HepG2 (cell line): Measurements from ENCODE around the gene CDH2. TPM values are rescaled to one million over a fixed set of nuclear protein-coding genes. Genes with fewer than 3 reads are reported as not detected.

Experiments used
- ATAC-seq: fragments of 200-7000 bp; cut with Tn5 transposase; 3 replicates; pipeline ENCODE4 v1.9.1; 2020; ENCODE audit warnings: mild to moderate bottlenecking, moderate library complexity
- BruUV-seq: library from RNA; stranded (reverse); fragments of 400-500 nt; replicated peaks from 2 replicates; lab custom pipeline; 2021; lab: Mats Ljungman, UMichigan
- CTCF ChIA-PET: fragments of 300-600 bp; formaldehyde crosslinking; extraction: SDS; loops from one replicate; lab custom pipeline; 2021; ENCODE audit warnings: low total read pairs, inconsistent platforms, low intra/inter-chr PET ratio; lab: Yijun Ruan, JAX
- POLR2A ChIA-PET: fragments of 350-600 bp; sonication (Branson Sonifier 250); formaldehyde crosslinking; loops from one replicate; lab custom pipeline; 2020; ENCODE audit warnings: antibody characterized with exemption, inconsistent platforms; lab: Yijun Ruan, JAX
- DNase-seq: peaks from one replicate; pipeline ENCODE4 v3.0.0-alpha.2; 2015; ENCODE audit warnings: low spot score
- FAIRE-seq: peaks from 3 replicates; lab custom pipeline; 2011; peaks lifted over from hg19 to GRCh38; lab: Jason Lieb, UNC
- H2AFZ ChIP-seq: one replicate; pipeline ENCODE4 v1.6.1; 2011; ENCODE audit warnings: low read length, inconsistent platforms
- H3K27ac ChIP-seq: fragments of 300-600 bp; 3 replicates; pipeline ENCODE4 v1.8.0; 2011; ENCODE audit warnings: mixed run types, mild to moderate bottlenecking, mixed read lengths, low read length, inconsistent platforms; ENCODE audit not compliant: insufficient read depth; ENCODE audit errors: extremely low read length
- H3K27me3 ChIP-seq, 2 experiments: fragments of 200-600 bp in 1 of 2; 2 replicates in 1 of 2; 3 replicates in 1 of 2; pipeline versions ENCODE4 v1.6.0 to v1.8.0; 2011; ENCODE audit warnings: low read length in 2 of 2, mild to moderate bottlenecking in 2 of 2, moderate library complexity in 2 of 2, inconsistent platforms in 1 of 2; ENCODE audit not compliant: insufficient read depth in 2 of 2, control insufficient read depth in 1 of 2
- H3K36me3 ChIP-seq, 2 experiments: fragments of 200-600 bp in 1 of 2; replicated peaks in 1 of 2; 2 replicates in 1 of 2; 3 replicates in 1 of 2; pipeline versions ENCODE4 v1.5.1 to v1.8.0; 2011; ENCODE audit warnings: low read length in 2 of 2, inconsistent platforms in 1 of 2; ENCODE audit not compliant: insufficient read depth in 2 of 2, control insufficient read depth in 1 of 2
- H3K4me1 ChIP-seq: 2 replicates; pipeline ENCODE4 v1.5.1; 2012; ENCODE audit warnings: low read length, inconsistent platforms; ENCODE audit not compliant: insufficient read depth
- H3K4me2 ChIP-seq: 2 replicates; pipeline ENCODE4 v1.6.0; 2011; ENCODE audit warnings: low read depth, low read length, inconsistent platforms
- H3K4me3 ChIP-seq, 3 experiments: fragments of 200-600 bp in 1 of 3; sonication (generic), shearing (Covaris generic) in 1 of 3; replicated peaks in 1 of 3; 2 replicates each; pipeline ENCODE4 v1.5.1; 2011 to 2016; ENCODE audit warnings: low read length in 3 of 3, inconsistent platforms in 2 of 3, low read depth in 2 of 3, mild to moderate bottlenecking in 2 of 3, control low read depth in 1 of 3, mixed read lengths in 1 of 3; ENCODE audit not compliant: insufficient read depth in 1 of 3
- H3K79me2 ChIP-seq: one replicate; pipeline ENCODE4 v1.6.1; 2011; ENCODE audit warnings: low read length, inconsistent platforms; ENCODE audit not compliant: insufficient read depth
- H3K9ac ChIP-seq: 2 replicates; pipeline ENCODE4 v1.6.0; 2011; ENCODE audit warnings: mild to moderate bottlenecking, low read depth, low read length, inconsistent platforms; ENCODE audit not compliant: insufficient read depth
- H3K9me3 ChIP-seq: 2 replicates; pipeline ENCODE4 v1.5.1; 2012; ENCODE audit warnings: mild to moderate bottlenecking, low read length
- H4K20me1 ChIP-seq: 2 replicates; pipeline ENCODE4 v1.6.0; 2011; ENCODE audit warnings: inconsistent platforms, mild to moderate bottlenecking, low read length, moderate library complexity; ENCODE audit not compliant: insufficient read depth
- CTCF ChIP-seq: sonication (generic); formaldehyde crosslinking; IDR thresholded peaks from 2 replicates; pipeline ENCODE4 v1.5.0; 2020; ENCODE audit warnings: mild to moderate bottlenecking, missing genetic modification reagents, moderate library complexity
- FOXO4 ChIP-seq: sonication (generic); formaldehyde crosslinking; conservative IDR thresholded peaks from 2 replicates; pipeline ENCODE4 v1.8.1; 2023; ENCODE audit warnings: missing genetic modification reagents
- MAFF ChIP-seq: IDR thresholded peaks from 2 replicates; pipeline ENCODE4 v1.6.1; 2011; ENCODE audit warnings: low read depth, low read length, improper control_type of control experiment
- MAFK ChIP-seq, 2 experiments: IDR thresholded peaks in 1 of 2; conservative IDR thresholded peaks in 1 of 2; 2 replicates each; pipeline ENCODE4 v1.6.1; 2011; ENCODE audit warnings: improper control_type of control experiment in 2 of 2, low read length in 2 of 2
- RAD21 ChIP-seq: fragments of 450-650 bp; formaldehyde crosslinking; IDR thresholded peaks from 2 replicates; pipeline ENCODE4 v1.5.0; 2020; ENCODE audit warnings: mild to moderate bottlenecking
- ZNF501 ChIP-seq: sonication (generic); formaldehyde crosslinking; IDR thresholded peaks from 2 replicates; pipeline ENCODE4 v1.5.1; 2020; ENCODE audit warnings: mild to moderate bottlenecking, moderate library complexity, missing genetic modification reagents
- ZNF512B ChIP-seq: sonication (generic); formaldehyde crosslinking; IDR thresholded peaks from 2 replicates; pipeline ENCODE4 v1.5.1; 2020; ENCODE audit warnings: missing genetic modification reagents, mild to moderate bottlenecking, borderline replicate concordance
- ZSCAN12 ChIP-seq: sonication (generic); formaldehyde crosslinking; IDR thresholded peaks from 2 replicates; pipeline ENCODE4 v1.9.0; 2021; ENCODE audit warnings: mild to moderate bottlenecking, missing genetic modification reagents
- WGBS: methylation state at CpG from one replicate; pipeline ENCODE4 v1.1.6; 2017; ENCODE audit warnings: low lambda C conversion rate; 5-methylcytosine and 5-hydroxymethylcytosine counted together
- in situ Hi-C: cut with HindIII; loops from 2 replicates; pipeline ENCODE4 v1.10.0; 2017; ENCODE audit warnings: low pct_unique_long_range_greater_than_20kb; ENCODE audit not compliant: extremely low pct_ligation_motif_present
- intact Hi-C: fragments of 100-400 bp; cut with micrococcal nuclease; formaldehyde crosslinking; loops from one replicate; pipeline ENCODE4 v1.10.0; 2022; ENCODE audit not compliant: unreplicated experiment
- polyA plus RNA-seq, 8 experiments: library from polyadenylated mRNA; depleted of rRNA in 3 of 8; stranded (reverse) in 7 of 8; unstranded in 1 of 8; fragments of >200 nt; fragmentation: Illumina TruSeq in 4 of 8; extraction: Trizol in 4 of 8; gene quantifications; 2 replicates each; pipeline versions ENCODE4 v1.2.1 to v1.2.3, GENCODE V29; 2011 to 2016; ENCODE audit warnings: low read depth in 4 of 8, missing spikeins in 1 of 8, mixed read lengths in 1 of 8; ENCODE audit not compliant: insufficient read depth in 1 of 8
- total RNA-seq, 5 experiments: library from RNA; depleted of rRNA; stranded (reverse); fragments of >200 nt; fragmentation: Illumina TruSeq; extraction: Trizol; gene quantifications; 2 replicates each; pipeline ENCODE4 v1.2.3, GENCODE V29; 2016; ENCODE audit warnings: low read depth in 1 of 5
- TF ChIP-seq, protein P1 (sequence below): sonication (generic); formaldehyde crosslinking; IDR thresholded peaks from 2 replicates; pipeline ENCODE4 v1.5.0; 2020; ENCODE audit warnings: missing genetic modification reagents

The CDH2 gene
- total and polyA plus RNA-seq, 2 of the 13 experiments (the other 11 are each of a cell fraction or from before 2014, with no cell fraction given), result 18.6 to 36.1 TPM

- TF ChIP-seq CTCF, result no peak
Measured at GRCh38 chr18:28039078-28039477, 137.9 kb downstream of the CDH2 start (continued).

GRCh38 chr18:28036488-28036887 lies 140.4 kb downstream of the CDH2 start:
- in situ Hi-C loops (no loop called here), intact Hi-C loops (no loop called here)
- DNase-seq, result no peak
- Histone ChIP-seq H3K4me2 (no peak overlapping the region), H3K79me2 (peaks cover 2% of the 10 kb centered on the region), H4K20me1 (no peaks in the 10 kb centered on the region), H3K27ac (no peak overlapping the region), H3K9ac (no peak overlapping the region), H3K4me3 (no peak overlapping the region), H2AFZ (no peak overlapping the region), H3K4me1 (no peaks in the 10 kb centered on the region), H3K36me3 (no peaks in the 10 kb centered on the region), H3K27me3 (no peaks in the 10 kb centered on the region), H3K9me3 (no peaks in the 10 kb centered on the region)
- peak; percentile 81 to 90 for TF ChIP-seq MAFK (conservative IDR thresholded peaks at IDR 0.05 in 1 of 2, IDR thresholded peaks at IDR 0.05 in 1 of 2; ENCODE audit: low read length in 2 of 2)
- peak; percentile 86 for TF ChIP-seq MAFF
- no peak for TF ChIP-seq ZSCAN12 (CRISPR knock-in tag)
- 96% methylated on average over 5 of the region's 5 CpGs for WGBS
- ATAC-seq, result no peak
- BruUV-seq, result no TSS peak
- FAIRE-seq, result no peak
- ChIA-PET CTCF (no interaction called here), POLR2A (no interaction called here)

GRCh38 chr18:28034567-28034966 lies 142.4 kb downstream of the CDH2 start:
- no peaks in the 10 kb centered on the region for H3K9me3 ChIP-seq
- H3K27ac ChIP-seq, result no peak overlapping the region
- no peak overlapping the region for H3K9ac ChIP-seq
- DNase-seq (no peak), FAIRE-seq (peak; percentile 26)
- CTCF ChIA-PET, result no interaction called here
- no peak overlapping the region for H2AFZ ChIP-seq
- no TSS peak for BruUV-seq
- WGBS, result 88% methylated on average over 5 of the region's 5 CpGs
- intact Hi-C loops (no loop called here), in situ Hi-C loops (no loop called here)
- H3K4me2 ChIP-seq, result no peak overlapping the region
- H3K79me2 ChIP-seq, result peaks cover 2% of the 10 kb centered on the region
- H3K36me3 ChIP-seq, result no peaks in the 10 kb centered on the region
- no peaks in the 10 kb centered on the region for H3K27me3 ChIP-seq
- no peaks in the 10 kb centered on the region for H4K20me1 ChIP-seq
- TF ChIP-seq ZNF501 (CRISPR knock-in tag) (no peak), ZNF512B (no peak), RAD21 (CRISPR knock-in tag) (no peak), FOXO4 (no peak), ZSCAN12 (CRISPR knock-in tag) (no peak)
- TF ChIP-seq, protein P1, sequence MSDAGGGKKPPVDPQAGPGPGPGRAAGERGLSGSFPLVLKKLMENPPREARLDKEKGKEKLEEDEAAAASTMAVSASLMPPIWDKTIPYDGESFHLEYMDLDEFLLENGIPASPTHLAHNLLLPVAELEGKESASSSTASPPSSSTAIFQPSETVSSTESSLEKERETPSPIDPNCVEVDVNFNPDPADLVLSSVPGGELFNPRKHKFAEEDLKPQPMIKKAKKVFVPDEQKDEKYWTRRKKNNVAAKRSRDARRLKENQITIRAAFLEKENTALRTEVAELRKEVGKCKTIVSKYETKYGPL (CRISPR knock-in tag), result no peak
- TF ChIP-seq, all 625 proteins: peak for 0
- Histone ChIP-seq H3K4me1 (no peaks in the 10 kb centered on the region), H3K4me3 (no peak overlapping the region)
- POLR2A ChIA-PET, result no interaction called here
- ATAC-seq, result no peak
